HCT116 (cell line): ENCODE results near the gene PLXNC1.

Experiments used
- CBX3 ChIP-seq: IDR thresholded peaks from 2 replicates; pipeline ENCODE4 v1.6.1; 2012; ENCODE audit warnings: low read depth
- ELF1 ChIP-seq: IDR thresholded peaks from 2 replicates; pipeline ENCODE4 v1.6.1; 2012; ENCODE audit warnings: low read depth, borderline replicate concordance
- POLR2A ChIP-seq: IDR thresholded peaks from 2 replicates; pipeline ENCODE4 v1.7.0; 2011; ENCODE audit warnings: borderline replicate concordance; ENCODE audit not compliant: insufficient read depth, insufficient read length; ENCODE audit errors: extremely low read depth
- POLR2AphosphoS5 ChIP-seq: IDR thresholded peaks from 2 replicates; pipeline ENCODE4 v1.6.1; 2011; ENCODE audit warnings: mild to moderate bottlenecking, low read depth, low read length, moderate library complexity
- ZNF274 ChIP-seq: fragments of 200-500 bp; sonication (Bioruptor generic); IDR thresholded peaks from 2 replicates; pipeline ENCODE4 v1.6.1; 2014; ENCODE audit warnings: mild to moderate bottlenecking, low read depth, low read length, inconsistent platforms
- TF ChIP-seq, protein P1 (sequence below), 3 experiments: fragments of 200-600 bp in 1 of 3; sonication (generic) in 1 of 3; IDR thresholded peaks in 2 of 3; conservative IDR thresholded peaks in 1 of 3; 2 replicates each; pipeline ENCODE4 v1.5.1; 2012 to 2017; ENCODE audit warnings: low read depth in 2 of 3, low read length in 2 of 3, antibody characterized with exemption in 1 of 3, borderline replicate concordance in 1 of 3, control low read depth in 1 of 3, mild to moderate bottlenecking in 1 of 3, mixed read lengths in 1 of 3, mixed run types in 1 of 3, moderate library complexity in 1 of 3; ENCODE audit not compliant: insufficient read depth in 1 of 3
- TF ChIP-seq, protein P2 (sequence below): IDR thresholded peaks from 2 replicates; pipeline ENCODE4 v1.6.1; 2012; ENCODE audit warnings: low read depth

DNA sequence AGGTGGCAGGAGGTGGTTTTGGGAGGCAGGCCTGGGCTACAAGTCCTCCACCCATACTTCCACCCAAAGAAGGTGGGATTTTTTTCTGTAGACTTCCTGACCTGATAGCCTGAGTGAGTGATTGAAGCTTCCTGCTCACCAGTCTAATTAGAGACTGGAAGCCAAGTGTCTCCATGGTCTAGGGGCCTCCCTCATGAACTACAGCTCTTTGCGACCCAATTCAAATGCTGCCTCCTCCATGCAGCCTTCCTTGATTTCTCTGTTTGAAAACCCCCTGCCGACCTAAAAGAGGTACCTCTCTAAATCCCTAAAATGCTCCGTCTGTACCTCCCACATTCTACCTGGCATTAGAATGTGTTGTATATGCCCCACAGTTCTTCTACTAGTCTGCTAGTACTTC is 124.9 kb downstream of the PLXNC1 start:
- TF ChIP-seq, protein P1, sequence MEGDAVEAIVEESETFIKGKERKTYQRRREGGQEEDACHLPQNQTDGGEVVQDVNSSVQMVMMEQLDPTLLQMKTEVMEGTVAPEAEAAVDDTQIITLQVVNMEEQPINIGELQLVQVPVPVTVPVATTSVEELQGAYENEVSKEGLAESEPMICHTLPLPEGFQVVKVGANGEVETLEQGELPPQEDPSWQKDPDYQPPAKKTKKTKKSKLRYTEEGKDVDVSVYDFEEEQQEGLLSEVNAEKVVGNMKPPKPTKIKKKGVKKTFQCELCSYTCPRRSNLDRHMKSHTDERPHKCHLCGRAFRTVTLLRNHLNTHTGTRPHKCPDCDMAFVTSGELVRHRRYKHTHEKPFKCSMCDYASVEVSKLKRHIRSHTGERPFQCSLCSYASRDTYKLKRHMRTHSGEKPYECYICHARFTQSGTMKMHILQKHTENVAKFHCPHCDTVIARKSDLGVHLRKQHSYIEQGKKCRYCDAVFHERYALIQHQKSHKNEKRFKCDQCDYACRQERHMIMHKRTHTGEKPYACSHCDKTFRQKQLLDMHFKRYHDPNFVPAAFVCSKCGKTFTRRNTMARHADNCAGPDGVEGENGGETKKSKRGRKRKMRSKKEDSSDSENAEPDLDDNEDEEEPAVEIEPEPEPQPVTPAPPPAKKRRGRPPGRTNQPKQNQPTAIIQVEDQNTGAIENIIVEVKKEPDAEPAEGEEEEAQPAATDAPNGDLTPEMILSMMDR (IDR thresholded peaks at IDR 0.05 in 2 of 3, conservative IDR thresholded peaks at IDR 0.05 in 1 of 3; ENCODE audit: borderline replicate concordance in 1 of 3, insufficient read depth in 1 of 3, low read depth in 2 of 3, low read length in 2 of 3) = no peak
- TF ChIP-seq, protein P2, sequence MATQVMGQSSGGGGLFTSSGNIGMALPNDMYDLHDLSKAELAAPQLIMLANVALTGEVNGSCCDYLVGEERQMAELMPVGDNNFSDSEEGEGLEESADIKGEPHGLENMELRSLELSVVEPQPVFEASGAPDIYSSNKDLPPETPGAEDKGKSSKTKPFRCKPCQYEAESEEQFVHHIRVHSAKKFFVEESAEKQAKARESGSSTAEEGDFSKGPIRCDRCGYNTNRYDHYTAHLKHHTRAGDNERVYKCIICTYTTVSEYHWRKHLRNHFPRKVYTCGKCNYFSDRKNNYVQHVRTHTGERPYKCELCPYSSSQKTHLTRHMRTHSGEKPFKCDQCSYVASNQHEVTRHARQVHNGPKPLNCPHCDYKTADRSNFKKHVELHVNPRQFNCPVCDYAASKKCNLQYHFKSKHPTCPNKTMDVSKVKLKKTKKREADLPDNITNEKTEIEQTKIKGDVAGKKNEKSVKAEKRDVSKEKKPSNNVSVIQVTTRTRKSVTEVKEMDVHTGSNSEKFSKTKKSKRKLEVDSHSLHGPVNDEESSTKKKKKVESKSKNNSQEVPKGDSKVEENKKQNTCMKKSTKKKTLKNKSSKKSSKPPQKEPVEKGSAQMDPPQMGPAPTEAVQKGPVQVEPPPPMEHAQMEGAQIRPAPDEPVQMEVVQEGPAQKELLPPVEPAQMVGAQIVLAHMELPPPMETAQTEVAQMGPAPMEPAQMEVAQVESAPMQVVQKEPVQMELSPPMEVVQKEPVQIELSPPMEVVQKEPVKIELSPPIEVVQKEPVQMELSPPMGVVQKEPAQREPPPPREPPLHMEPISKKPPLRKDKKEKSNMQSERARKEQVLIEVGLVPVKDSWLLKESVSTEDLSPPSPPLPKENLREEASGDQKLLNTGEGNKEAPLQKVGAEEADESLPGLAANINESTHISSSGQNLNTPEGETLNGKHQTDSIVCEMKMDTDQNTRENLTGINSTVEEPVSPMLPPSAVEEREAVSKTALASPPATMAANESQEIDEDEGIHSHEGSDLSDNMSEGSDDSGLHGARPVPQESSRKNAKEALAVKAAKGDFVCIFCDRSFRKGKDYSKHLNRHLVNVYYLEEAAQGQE = no peak
- no peak for TF ChIP-seq ZNF274
- no peak for TF ChIP-seq CBX3
- no peak for TF ChIP-seq ELF1
- no peak for TF ChIP-seq POLR2A
- TF ChIP-seq POLR2AphosphoS5 = no peak
